Measurements from ENCODE around the gene CD8B2.

Gene CD8B2

GRCh38 chr2:106521016-106521415, 33.9 kb downstream of the CD8B2 start:
- no peak overlapping the region for H3K4me3 ChIP-seq (replicated peaks; ENCODE audit: low read depth, low read length)
- no peak for TF ChIP-seq CTCF (IDR thresholded peaks at IDR 0.05; ENCODE audit: low read depth, low read length, missing control alignments)
- no peak for DNase-seq (ENCODE audit: extremely low read depth, low read depth)

GRCh38 chr2:106523976-106524665, 37.0 kb downstream of the CD8B2 start:
- H3K4me3 ChIP-seq (replicated peaks; ENCODE audit: low read depth, low read length): no peak overlapping the region
- no peak for DNase-seq (ENCODE audit: extremely low read depth, low read depth)
- no peak for TF ChIP-seq CTCF (IDR thresholded peaks at IDR 0.05; ENCODE audit: low read depth, low read length, missing control alignments)

GRCh38 chr2:106530866-106531265, 43.7 kb downstream of the CD8B2 start:
- DNase-seq (ENCODE audit: extremely low read depth, low read depth): no peak
- TF ChIP-seq CTCF (IDR thresholded peaks at IDR 0.05; ENCODE audit: low read depth, low read length, missing control alignments): no peak
- no peak overlapping the region for H3K4me3 ChIP-seq (replicated peaks; ENCODE audit: low read depth, low read length)

DNA sequence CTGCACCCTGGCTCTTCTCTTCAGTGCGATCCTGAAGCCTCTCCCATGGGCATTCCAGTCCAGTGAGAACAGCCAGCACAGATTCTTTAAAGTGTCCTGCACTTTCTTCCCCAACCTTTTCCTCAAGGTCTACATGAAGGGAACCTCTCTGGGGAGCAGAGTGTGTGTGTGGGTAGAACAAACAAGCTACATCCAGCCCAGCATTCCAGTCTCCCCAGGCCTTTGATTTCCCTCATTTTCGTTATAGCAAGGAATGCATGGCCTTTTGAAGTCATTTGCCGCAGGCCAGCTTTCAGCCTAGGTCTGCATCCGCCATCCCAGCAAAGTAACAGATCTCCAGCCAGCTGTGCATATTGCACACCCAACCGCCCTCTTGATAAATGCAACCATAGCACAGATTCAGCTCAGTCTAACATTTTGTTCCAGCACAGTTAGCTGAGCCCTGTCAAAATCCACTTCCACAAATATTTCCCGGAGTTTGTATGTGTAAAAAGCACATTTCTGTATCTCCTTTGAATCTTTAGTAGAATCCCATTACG, 44.6 kb downstream of the CD8B2 start:
- no peak for TF ChIP-seq CTCF (IDR thresholded peaks at IDR 0.05; ENCODE audit: low read depth, low read length, missing control alignments)
- no peak for DNase-seq (ENCODE audit: extremely low read depth, low read depth)
- H3K4me3 ChIP-seq (replicated peaks; ENCODE audit: low read depth, low read length): no peak overlapping the region

DNA sequence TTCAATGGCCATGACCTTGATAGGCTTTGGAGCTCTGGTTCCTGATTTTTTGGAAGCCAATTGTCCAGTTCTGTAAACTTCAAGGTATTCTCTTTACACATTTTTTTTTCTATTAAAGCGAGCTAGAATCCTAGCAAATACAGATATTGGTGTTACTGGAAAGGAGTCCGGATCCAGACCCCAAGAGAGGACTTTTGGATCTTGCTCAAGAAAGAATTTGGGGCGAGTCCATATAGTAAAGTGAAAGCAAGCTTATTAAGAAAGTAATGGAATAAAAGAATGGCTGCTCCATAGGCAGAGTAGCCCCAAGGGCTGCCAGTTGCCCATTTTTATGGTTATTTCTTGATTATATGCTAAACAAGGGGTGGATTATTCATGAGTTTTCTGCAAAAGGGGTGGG, 45.1 kb downstream of the CD8B2 start:
- H3K4me3 ChIP-seq (replicated peaks; ENCODE audit: low read depth, low read length): no peak overlapping the region
- DNase-seq (ENCODE audit: extremely low read depth, low read depth): no peak
- no peak for TF ChIP-seq CTCF (IDR thresholded peaks at IDR 0.05; ENCODE audit: low read depth, low read length, missing control alignments)

DNA sequence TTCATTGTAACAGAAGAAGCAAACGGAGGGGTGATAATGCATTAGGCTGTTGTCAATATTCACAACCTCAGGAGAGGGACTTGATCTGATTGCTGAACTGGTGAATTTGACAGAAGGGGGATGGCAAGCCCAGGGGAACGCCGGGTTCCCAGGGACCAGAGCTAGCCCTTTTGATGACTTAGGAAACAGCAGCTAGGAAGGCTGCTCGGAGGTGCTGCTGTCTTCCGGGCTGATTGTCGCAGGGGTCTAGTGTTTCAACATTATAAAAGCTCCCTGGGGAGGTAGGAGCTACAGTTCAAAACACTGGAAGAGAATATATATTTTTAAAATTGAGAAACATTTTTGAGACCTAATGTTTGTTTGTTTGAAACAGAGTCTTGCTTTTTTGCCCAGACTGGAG, 47.3 kb downstream of the CD8B2 start:
- no peak overlapping the region for H3K4me3 ChIP-seq (replicated peaks; ENCODE audit: low read depth, low read length)
- no peak for TF ChIP-seq CTCF (IDR thresholded peaks at IDR 0.05; ENCODE audit: low read depth, low read length, missing control alignments)
- no peak for DNase-seq (ENCODE audit: extremely low read depth, low read depth)

DNA sequence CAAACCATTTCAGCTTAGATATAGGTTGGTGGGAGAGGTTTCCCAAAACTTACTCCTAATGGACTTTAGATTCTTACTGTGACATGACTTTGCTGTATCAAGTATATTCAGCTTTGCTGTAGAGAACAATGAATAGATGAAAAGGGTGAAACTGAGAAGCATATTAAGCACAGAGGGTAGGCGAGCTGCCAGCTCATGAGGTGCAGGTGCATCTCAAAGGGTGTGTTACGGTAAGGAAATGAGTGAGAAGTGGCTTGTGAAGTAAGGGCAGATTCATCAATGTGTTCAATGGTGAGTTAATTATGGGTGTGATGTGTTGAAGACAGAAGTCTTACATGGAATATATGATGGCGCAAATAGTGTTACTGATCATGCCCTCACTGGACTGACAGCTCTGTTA, 49.3 kb downstream of the CD8B2 start:
- no peak overlapping the region for H3K4me3 ChIP-seq (replicated peaks; ENCODE audit: low read depth, low read length)
- DNase-seq (ENCODE audit: extremely low read depth, low read depth): no peak
- TF ChIP-seq CTCF (IDR thresholded peaks at IDR 0.05; ENCODE audit: low read depth, low read length, missing control alignments): no peak

Data from HFF-Myc (cell line).